AG09319 (cell line): ENCODE data around the gene EDEM3.

Experiments used
- DNase-seq: peaks from one replicate; pipeline ENCODE4 v3.0.0-alpha.2; 2010; ENCODE audit warnings: low read depth; ENCODE audit errors: extremely low read depth
- CTCF ChIP-seq: IDR thresholded peaks from 2 replicates; pipeline ENCODE4 v1.5.1; 2011; ENCODE audit warnings: low read depth, mild to moderate bottlenecking, inconsistent platforms, low read length, moderate library complexity

The EDEM3 gene

DNA sequence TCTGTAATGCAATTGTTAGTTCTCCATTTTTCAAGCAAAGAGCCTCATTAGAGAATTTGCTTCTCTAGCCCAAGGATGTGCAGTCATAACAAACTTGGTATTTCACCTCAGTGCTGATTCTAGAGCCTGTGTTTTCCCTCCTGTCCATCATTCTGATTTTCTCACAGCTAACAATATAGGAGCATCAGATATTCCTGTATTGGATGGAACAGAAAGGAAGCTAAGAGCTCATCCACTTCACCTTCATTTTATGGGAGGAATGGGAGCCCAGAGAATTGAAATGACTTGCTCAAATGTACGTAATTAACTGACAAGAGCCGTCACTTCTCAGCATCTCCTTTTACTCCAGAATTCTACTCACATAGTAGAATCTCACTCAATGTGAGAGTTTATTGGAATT is 96.6 kb downstream of the EDEM3 start:
- no peak for DNase-seq
- TF ChIP-seq CTCF = no peak

DNA sequence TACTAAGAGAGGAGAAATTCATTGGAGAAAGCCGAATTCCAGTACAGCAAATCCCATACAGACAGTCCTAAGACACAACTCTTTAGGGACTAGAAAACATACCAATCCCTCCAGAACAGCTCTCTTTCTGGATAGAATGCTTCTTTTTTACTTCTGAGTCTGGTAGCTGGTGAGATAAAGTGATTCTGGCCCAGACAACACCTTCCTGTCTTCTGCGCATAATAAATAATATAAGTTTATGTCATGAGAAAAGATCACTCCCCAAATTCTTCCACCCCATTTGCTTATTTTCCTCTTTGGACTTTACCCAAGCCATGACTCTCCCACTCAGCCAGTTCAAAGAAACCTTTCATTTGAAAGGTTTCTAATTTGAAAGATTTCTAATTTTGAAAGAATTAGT is 98.4 kb downstream of the EDEM3 start:
- no peak for TF ChIP-seq CTCF
- no peak for DNase-seq

DNA sequence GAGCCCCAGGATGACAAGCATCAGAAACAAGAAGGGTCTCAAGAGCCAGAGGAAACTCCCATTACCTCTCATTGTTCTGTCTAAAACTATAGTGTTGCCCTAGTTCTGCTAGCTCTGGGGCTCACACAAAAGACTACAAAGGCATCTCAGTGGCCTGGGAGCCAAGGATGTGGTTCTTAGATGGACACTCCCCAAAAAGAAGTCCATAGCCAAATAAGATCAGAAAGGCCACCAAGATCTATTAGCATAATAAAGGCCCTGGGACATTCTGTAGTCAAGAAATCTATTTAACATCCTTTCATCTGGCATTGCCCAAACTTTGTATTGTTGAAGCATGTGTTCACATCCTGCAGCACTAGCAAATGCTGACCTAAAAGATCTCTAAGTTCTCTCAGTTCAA is 99.5 kb downstream of the EDEM3 start:
- DNase-seq = no peak
- TF ChIP-seq CTCF = no peak

DNA sequence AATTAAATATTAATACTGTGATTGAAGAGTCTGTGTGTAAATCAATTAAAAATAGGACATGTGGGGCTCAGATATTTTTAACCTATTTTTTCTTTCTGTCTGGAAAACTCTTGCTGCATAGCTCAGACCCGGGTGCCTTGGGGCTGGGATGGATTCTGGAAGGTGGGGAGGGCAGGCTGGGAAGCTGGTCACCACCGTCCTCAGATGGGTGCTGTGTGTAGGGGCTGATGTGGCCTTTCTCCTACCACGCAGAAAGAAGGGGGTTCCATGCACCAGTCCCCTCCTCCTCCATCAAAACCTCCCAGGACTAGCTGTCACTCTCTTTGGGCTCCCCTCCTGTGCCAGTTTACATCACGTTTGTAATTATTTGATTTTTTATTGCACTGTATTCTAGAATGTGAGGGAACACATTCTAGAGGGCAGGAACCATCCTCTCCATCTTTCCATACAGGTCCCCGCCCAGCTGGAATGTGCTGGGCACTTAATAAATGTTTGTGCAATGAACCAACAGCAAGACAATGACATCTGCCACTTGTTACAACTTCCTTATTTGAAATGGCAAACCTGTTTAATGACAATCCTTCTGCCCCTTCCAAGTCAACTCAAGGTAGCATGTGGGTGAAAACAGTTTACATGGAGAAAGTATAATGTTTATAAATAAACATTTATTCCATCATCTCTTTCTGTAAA is 104.3 kb downstream of the EDEM3 start:
- DNase-seq = no peak
- no peak for TF ChIP-seq CTCF

- DNase-seq = no peak
- TF ChIP-seq CTCF = no peak
These were observed 105.2 kb downstream of the EDEM3 start for GRCh38 chr1:184649451-184649888.

- no peak for DNase-seq
- no peak for TF ChIP-seq CTCF
These were observed 105.8 kb downstream of the EDEM3 start for GRCh38 chr1:184648856-184649201.

- TF ChIP-seq CTCF = no peak
- DNase-seq = no peak
These were observed 106.3 kb downstream of the EDEM3 start for GRCh38 chr1:184648160-184648855.
